Measurements from ENCODE around the gene NPFFR1.

NPFFR1 gene, protein sequence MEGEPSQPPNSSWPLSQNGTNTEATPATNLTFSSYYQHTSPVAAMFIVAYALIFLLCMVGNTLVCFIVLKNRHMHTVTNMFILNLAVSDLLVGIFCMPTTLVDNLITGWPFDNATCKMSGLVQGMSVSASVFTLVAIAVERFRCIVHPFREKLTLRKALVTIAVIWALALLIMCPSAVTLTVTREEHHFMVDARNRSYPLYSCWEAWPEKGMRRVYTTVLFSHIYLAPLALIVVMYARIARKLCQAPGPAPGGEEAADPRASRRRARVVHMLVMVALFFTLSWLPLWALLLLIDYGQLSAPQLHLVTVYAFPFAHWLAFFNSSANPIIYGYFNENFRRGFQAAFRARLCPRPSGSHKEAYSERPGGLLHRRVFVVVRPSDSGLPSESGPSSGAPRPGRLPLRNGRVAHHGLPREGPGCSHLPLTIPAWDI
- total RNA-seq = 0 reads per million in 2 experiments

DNA sequence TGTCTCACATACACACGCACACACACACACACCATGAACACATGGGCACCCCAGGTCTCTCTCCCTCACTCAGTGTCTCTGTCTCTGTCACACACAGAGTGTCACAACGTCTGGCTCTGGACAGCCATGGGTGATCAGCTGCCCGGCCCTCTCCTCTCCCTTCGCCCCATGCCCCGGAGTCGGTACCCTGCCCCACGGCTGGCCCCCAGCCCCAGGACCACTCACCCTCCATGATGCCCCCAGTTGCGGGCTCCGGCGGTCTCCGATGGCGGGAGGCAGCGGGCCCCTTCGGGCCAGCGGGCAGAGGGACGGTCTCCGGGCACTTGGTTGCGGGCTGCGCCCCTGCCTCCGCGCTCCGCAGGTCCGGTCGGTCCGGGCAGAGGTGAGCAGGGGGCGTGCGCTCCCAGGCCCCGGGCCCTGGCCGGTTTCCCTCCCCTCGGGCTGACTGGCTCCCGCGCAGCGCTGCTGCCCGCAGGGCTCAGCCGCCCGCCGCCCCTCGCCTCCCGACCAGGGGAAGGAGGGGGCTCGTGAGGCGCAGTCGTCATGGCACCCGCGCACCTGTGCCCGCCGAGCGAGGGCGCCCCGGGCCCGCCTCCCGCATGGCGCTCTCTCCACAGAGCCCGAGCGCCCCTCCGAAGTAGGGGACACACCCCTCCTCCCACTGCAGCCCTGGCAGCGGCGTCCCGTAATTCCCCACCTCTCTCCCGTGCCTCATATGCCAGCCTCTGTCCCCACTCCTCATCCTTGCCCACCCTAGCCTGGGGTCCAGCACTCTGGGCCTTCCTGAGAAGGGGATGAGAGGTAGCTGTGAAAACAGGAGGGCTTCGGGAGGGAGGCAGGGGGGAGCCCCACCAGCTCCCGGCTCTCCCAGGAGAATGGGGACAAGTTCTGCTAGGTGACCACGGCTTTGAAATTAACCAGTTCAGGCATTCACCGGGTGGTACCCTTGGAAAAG is at the start of gene NPFFR1:
TSS of gene NPFFR1 (minus strand) at position 560 of the 955 bp plus-strand sequence. CDS start at position 232, 328 bp downstream.
- no peak for DNase-seq (ENCODE audit: low read depth)

DNA sequence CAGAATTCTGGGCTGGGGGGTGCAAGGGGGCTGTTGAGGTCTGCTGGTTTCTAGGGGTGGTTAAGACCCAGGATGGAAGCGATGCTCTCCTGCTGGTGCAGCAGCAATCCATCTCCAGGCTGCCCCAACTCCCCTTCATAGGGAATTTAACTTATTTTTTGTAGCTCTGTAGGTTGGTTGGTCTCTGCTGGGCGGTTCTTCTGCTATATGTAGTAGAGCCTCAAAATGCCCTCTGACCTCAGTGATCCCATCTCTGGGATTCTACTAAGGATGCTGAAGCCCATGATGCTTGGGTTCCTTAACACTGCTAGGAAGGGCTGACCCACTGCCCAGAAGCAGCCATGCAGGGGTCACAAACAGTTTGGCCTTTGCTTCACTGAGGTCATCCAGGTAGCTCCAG is 49.5 kb upstream of the NPFFR1 start:
- DNase-seq (ENCODE audit: low read depth) = no peak

DNA sequence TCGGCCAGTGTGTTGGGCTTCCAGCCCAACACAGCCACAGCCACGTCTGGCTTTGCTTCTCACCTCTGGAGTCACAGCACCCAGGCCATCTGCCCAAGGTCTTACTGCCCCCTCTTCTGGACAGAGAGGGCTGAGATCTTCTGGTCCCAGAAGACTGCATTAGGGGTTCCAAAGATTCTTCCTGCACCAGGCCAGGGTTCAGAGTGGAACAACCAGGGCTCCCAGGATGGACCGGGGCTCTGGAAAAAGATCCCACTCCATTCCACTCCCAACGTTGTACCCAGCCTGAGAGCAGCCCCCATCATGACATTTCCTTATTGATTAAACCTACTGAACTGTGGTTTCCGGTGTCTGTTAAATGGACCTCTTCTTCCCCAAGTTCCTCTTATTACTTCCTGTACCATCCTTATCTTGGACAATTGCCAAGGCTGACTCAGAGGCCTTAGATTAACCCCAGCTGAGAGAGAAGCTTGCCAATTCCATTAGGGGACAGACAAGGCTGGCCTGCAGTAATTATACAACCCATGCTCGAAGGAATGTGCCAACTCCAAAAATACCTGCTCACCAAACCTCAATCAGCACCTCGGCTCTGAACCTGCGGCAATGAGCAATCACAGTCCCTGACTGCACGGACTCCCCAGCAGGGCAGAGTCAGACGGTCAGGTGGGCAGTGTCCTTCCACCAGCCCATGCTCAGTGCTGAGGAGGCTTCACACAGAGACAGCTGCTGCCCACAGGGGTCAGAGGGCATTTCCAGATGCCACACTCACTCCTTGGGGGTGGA is 47.9 kb upstream of the NPFFR1 start:
- DNase-seq (ENCODE audit: low read depth) = no peak

DNA sequence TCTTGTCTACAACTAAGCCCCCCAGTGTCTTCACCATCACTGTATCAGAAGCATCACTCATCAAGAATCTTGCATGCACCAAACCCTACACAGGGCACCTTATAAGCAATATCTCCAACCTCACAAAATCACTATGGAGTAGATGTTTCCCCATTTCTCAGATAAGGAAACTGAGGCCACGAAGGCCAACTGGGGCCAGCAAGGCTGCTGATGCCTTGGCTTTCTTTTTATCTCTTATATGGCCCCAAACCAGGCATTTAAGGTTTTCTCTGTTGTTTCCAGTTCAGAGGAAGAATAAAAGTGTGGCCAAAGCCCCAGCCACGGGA is 47.3 kb upstream of the NPFFR1 start:
- DNase-seq (ENCODE audit: low read depth) = no peak

DNA sequence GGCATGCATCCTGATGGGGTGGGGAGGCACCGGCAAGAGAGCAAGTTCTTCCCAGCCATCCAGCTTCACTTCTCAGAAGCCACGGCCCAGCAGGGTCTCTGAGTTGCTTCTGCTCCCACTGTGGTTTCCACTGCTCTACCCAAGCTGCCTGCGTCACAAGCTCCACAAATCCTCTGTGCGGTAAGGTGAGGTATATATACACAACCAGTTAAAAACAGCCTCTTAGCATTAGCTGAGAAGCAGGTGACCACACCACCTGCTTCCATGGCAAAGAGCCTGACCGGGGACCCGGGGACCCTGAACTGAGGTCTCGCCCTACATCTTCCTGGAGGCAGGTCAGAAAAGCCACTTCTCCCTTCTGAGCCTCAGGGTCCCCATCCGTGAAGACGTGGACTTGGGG is 46.9 kb upstream of the NPFFR1 start:
- no peak for DNase-seq (ENCODE audit: low read depth)

DNA sequence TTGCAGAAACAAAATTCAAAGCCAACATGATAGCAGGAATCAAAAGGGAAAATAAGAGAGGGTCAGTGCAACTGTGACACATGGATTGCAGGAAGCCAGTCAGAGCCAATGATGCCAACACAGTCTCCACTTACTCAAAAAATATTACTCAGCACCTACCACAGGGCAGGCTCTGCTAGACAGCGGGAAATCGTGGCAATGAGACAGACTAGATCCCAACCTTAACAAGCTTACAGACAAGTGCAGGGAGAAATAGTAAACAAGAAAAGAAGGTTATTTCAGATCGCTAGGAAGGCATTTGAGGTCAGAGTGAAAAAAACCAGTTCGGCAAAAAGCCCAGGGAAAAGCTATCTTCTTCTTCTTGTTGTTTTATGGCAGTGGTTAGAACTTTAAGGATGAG is 45.2 kb upstream of the NPFFR1 start:
- no peak for DNase-seq (ENCODE audit: low read depth)

DNA sequence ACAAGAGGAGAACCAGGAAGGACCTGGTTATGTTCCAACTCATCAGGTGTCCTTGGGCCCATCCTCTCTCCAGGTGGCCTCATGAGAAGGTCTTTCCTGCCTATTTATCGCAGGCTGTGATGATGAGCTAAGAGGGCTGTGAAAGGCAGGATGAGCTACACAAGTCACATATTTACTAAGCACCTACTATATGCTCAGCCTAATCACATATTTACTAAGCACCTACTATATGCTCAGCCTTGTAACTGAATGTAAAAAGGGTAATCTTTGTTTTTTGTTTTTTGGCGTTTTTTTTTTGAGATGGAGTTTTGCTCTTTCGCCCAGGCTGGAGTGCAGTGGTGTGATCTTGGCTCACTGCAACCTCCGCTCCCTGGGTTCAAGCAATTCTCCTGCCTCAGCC is 44.2 kb upstream of the NPFFR1 start:
- DNase-seq (ENCODE audit: low read depth) = no peak

DNA sequence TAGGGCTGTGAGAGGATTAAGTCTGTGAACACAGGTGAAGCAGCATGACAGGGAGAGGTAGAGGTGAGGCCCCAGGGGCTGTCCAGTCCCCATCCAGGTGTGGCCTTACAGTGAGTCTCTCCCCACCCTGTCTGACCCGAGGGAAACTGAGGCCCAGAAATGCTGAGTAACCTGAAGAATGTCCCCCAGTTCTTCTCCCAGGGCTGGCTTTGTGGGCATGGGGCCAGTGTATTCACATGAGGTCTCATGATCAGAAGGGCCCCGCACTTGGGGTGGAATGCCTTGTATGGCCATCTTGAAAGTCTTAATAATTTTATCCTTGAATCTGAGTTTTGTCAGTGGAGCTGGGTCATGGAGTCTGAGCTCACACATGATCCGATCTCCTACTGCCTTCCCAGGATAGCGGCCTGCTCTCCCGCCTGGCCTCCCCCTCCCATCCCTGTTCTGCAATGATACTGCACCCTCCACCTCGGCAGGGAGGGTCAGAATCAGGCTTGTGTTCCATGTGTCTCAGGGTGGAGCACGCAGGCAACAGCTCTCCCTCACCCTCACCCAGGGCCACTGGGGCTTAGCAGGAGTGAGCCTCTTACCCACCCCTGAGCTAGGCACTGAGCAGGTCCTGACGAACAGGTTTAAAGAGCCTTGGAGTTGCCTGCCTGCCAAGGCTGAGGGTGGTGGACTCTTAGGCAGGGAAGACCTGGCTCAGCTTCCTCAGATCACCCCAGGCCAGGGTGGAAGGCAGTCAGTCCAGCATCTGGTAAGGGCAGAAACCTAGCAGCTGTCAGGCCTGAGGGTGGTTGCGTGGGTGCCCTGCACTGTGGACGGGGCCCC is 41.4 kb upstream of the NPFFR1 start:
- no peak for DNase-seq (ENCODE audit: low read depth)

DNA sequence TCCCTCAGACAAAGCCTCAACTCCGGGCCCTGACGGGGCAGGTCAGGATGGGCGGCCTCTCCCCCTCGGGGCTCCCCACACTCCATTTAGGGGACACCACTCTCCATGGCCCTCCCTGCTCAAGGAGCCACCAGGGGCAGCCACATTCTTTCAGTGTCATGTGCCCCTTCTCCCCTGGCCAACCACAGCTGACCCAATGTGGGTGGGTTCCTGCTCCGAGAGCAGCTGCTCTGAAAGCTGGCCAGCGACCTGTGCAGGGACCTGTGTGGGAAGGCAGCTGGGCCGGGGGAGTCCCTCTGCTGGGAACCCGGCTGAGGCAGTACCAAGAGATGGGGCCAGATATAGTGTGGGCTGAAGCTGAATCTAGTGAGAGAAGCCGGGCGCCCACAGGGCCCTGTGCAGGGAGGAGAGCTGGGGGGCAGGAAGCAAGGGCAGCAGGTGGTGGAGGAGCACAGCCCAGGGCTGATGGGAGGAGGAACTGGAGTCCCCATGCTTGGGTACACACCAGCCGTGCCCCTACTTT is 40.6 kb upstream of the NPFFR1 start:
- DNase-seq (ENCODE audit: low read depth) = no peak

DNA sequence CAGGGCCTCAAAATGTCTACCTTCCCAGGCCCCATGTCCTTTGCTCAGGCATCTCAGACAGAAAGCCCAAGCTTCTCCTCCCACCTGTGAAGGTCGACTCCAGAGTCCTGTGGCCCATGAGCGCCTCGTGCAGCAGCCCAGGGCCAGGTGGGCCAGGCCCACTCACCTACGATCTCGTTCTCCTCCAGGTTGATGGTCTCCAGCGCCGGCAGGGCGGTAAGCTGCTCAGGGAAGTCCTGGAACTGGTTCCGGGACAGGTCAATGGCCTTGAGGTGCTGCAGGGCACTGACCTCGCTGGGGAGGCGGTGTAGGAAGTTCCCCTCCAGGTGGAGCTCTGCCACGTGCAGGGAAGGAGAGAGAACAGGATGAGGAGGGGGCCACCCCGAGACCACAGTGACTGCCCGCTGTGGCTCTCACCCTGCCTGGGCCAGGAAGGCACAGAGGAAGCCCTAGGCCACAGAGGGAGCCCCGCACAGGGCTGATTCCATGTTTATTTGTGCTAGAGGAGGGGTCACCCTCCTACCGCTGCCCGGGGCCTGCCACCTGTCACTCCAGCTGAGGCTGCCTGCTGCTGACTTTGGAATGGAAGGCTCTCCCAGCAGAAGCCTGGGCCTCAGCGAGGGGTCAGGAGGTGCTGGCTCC is 40.0 kb upstream of the NPFFR1 start:
- no peak for DNase-seq (ENCODE audit: low read depth)

DNA sequence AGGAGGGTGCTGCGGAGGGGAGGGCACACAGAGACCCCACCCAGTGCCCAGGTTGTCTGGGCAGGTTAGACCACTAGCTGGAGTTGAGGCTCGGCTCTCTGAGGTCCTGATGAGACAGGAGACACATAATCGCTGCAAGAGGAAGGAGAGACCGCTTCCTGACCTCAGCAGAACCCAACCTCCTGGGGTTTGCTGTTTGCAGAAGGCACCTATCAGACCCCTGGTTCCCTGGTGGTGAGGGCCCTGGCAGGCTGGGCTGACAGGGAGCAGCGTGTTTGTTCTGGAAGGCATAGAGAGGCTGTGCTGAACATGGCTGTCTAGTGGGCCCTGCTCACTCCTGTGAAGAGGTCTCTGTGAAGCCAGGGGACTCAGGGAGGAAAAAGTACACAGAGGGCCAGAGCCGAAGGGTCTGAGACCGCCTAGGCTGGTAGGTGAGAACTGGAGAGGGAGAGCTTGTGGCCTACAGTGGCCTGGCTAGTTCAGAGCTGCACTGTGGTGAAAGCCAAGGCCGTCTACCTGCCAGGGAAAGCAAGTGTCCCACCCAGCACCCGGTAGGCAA is 39.4 kb upstream of the NPFFR1 start:
- no peak for DNase-seq (ENCODE audit: low read depth)

DNA sequence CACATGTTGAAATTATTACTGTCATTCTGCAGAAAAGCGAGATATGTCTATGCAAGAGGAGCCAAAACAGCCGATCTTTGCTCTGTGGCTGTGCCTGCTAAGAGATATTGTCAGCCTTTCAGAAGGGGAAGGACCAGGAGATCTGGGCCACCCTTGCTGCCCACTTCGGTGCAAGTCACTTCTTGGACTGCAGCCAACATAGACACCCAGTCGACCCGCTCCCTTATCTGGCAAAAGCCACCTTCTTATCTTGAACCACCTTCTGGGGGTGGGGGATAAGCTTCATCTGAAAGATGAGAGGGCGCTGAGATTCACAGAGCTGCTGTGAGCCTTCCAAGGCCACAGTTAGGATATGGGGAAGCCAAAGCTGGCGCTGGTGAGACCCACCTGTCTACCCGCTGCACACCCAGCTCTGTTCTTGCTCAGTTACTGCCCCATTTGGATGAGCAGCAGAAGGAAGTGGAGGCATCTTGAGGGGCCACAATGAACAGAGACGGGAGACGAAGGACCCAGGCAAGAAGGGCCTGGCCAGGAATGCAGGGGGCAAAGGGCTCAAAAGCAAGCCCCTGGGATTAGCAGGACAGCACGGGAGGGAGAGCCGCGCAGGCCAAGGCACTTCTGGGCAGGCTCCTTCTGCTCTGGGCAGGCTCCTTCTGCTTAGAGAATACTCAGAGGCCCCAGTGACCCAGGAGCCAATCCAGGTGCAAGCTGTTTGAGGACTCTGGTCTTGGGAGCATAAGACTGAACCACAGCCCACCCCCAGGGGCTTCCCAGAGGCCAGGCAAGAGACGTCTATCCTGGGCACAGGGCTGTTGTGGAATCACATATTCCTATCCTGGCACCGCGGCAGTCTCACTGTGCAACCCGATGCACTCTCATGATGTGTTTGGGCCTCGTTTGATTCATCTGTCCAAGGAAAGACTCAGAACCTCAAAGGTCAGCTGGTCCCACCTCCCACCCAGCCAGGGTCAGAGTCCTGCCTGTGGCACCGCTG is 38.4 kb upstream of the NPFFR1 start:
- no peak for DNase-seq (ENCODE audit: low read depth)

DNA sequence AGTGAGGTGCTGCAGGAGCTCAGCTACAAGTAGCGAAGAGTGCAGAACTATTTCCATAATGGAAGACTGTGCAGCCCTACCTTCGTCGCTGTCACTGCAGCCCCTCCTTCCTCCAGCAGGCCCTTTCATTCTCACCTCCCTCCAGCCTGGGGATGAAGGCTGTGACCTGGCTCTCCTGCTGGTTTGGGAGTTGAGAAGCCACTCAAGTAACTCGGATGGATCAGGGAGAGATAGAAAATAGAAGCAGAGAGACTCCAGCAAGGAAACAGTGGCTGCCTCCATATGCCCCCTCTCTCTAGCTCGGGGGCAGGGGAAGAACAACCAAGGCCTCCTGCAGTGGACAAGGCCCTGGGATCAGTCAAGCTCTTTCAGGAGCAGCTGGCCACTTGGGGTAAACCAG is 37.4 kb upstream of the NPFFR1 start:
- no peak for DNase-seq (ENCODE audit: low read depth)

DNA sequence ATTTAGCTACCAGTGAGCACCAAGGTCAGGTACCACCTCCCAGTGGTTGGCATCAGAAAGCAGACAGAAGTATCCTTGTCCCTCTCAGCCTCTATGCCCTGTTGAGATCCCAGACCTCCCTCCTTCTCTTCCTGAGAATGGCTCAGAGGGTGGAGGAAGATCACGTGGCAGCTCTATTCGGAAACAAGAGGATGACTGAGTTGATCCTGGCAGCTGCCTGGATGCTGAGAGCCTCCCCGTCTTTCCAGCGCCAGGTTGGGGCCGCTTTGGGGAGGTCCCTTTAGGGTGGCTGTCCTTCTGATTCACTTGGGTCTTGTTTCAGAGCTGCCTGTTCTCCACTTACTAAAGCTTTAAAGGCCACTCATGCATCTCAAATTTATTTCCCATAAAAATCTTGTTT is 36.9 kb upstream of the NPFFR1 start:
- no peak for DNase-seq (ENCODE audit: low read depth)

DNA sequence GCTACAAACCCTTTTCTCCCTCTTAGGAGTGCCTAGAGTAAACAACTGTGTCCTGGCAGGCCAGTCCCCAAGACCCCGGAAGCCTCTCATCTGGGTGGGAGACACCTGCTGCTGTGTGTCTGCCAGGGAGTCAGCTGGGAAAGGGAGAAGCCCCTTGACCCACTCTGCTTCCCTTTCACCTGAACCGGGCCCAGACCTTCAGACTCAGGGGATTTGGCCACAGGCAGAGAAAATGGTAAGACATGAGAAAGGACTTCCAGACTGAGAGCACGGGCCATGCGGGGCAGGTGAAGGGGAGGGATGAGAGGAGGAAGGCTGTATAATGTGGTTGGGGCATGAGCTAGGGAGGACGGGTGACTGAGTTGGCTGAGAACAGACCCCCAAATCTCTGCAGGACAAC is 36.0 kb upstream of the NPFFR1 start:
- no peak for DNase-seq (ENCODE audit: low read depth)

DNA sequence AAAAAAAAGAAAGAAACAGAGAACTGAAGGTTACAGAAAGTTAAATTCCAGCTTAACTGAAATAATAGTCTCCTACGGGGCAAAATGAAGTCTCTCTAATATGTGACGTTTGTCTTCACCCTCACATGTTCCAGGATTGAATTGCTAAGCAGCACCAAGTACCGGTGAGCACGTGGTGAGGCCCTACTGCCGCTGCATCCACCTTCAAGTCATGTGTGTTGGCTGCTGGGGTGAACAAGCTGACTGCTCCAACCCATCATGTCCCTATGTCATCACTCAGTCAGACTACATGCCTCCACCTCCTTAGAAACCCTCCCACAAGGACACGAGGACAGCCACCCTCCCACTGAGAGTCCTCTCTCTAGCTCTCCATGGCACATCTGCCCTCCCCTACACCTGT is 35.4 kb upstream of the NPFFR1 start:
- DNase-seq (ENCODE audit: low read depth) = no peak

DNA sequence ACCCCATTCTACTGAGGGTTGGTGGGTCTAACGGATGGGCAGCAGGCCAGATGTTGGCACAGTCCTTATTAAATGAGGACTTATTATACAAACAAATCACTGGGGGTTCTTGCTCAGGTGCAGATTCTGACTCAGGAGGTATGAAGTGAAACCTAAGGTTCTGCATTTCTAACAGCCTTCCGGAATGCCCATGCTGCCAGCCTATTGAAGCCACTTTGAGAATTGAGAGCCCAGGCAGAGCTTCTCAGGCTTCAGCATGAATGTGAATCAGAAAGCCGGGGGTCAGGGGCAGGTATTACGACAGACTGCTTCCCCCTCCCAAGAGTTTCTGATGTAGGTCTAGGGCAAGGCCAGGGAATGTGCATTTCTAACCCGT is 34.1 kb upstream of the NPFFR1 start:
- DNase-seq (ENCODE audit: low read depth) = no peak

DNA sequence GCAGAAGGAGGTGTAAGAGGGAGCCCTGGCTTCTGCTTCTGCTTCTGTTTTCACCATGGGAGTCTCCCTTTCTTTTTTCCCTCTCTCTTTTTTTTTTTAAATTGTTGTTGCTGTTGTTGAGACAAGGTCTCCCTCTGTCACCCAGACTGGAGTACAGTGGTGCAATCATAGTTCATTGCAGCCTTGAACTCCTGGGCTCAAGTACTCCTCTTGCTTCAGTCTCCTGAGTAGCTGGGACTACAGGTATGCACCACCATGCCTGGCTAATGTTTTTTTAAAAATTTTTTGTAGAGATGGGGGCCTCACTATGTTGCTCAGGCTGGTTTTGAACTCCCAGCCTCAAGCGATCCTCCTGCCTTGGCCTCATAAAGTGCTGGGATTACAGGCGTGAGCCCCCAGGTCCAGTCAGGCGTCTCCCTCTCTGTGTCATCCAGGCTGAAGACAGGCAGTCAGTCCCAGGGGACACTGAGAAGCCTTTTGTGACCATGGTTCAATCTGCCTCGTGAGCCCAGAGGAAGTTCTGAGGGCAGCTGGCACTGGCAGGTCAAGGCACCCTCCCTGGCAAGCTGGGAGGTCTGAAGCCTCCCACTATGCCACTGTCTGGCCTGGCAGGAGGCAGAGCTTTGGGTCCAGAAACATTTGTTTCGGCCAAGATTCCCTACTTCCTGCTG is 33.6 kb upstream of the NPFFR1 start:
- no peak for DNase-seq (ENCODE audit: low read depth)

DNA sequence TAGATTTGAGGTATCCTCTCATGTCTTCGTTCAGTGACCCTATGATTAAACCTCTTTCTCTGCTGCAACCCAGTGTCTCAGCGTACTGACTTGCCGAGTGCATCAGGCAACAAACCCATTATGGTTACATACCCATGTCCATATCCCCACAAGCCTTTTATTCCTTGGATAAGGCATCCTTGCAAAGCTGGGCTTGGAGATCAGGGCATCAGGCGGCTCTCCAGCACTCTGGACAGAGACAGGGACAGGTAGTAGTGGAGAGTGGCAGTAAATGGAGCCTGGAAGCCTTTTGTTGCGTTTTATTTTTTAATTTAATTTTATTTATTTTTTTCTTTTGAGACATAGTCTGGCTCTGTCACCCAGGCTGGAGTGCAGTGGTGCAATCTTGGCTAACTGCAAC is 32.0 kb upstream of the NPFFR1 start:
- no peak for DNase-seq (ENCODE audit: low read depth)

Data from T follicular helper cell (primary cell).